ENCODE data around the gene AHSA1.

DNA sequence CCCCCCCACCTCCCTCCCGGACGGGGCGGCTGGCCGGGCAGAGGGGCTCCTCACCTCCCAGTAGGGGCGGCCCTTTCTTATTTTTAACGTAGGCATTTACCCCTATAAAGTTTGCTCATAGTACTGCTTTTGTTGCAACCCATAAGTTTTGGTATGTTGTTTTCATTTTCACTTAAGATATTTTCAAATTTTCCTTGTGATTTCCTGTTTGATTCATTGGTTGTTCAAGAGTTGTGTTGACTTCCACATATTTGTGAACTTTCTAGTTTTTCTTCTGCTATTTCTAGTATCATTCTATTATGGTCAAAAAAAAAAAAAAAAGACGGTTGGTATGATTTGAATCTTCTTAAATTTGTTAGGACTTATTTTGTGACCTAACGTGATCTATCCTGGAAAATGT lies 41.1 kb upstream of the AHSA1 start:
- TF ChIP-seq EP300 (IDR thresholded peaks at IDR 0.05) (no peak), POLR2A (IDR thresholded peaks at IDR 0.05; ENCODE audit: low read depth) (no peak), POLR2AphosphoS5 (IDR thresholded peaks at IDR 0.05) (no peak)

Measured in esophagus muscularis mucosa (tissue), 3 donors.